AG04450 (cell line): ENCODE measurements around the gene MYBL2. TPM values are rescaled to one million over a fixed set of nuclear protein-coding genes. Genes with fewer than 3 reads are reported as not detected.

Experiments
- CTCF ChIA-PET: fragments of 300-600, 350-600 bp; formaldehyde crosslinking; extraction: SDS; loops from one replicate; lab custom pipeline; 2022; ENCODE audit warnings: antibody characterized with exemption, inconsistent platforms; lab: Charles Lee
- POLR2A ChIA-PET: fragments of 350-600 bp; formaldehyde crosslinking; extraction: SDS; loops from one replicate; lab custom pipeline; 2021; ENCODE audit warnings: antibody characterized with exemption, inconsistent platforms; lab: Yijun Ruan, JAX
- DNase-seq: peaks from one replicate; pipeline ENCODE4 v3.0.0-alpha.2; 2011; ENCODE audit warnings: low read depth, low spot score
- H3K27ac ChIP-seq: one replicate; pipeline ENCODE4 v1.5.1; 2012; ENCODE audit warnings: low read depth, low read length, control low read depth
- H3K27me3 ChIP-seq: one replicate; pipeline ENCODE4 v1.6.0; 2012; ENCODE audit warnings: low read length; ENCODE audit not compliant: control insufficient read depth, insufficient read depth
- H3K4me3 ChIP-seq: 2 replicates; pipeline ENCODE4 v1.5.1; 2011; ENCODE audit warnings: mild to moderate bottlenecking, low read depth, low read length, control low read depth
- H3K9me3 ChIP-seq: 2 replicates; pipeline ENCODE4 v1.5.1; 2012; ENCODE audit warnings: low read length; ENCODE audit not compliant: control insufficient read depth, insufficient read depth
- polyA plus RNA-seq: library from polyadenylated mRNA; depleted of rRNA; stranded (reverse); fragments of >200 nt; gene quantifications from 2 replicates; pipeline ENCODE4 v1.2.3, GENCODE V29; 2011
- TF ChIP-seq, protein P1 (sequence below): IDR thresholded peaks from 2 replicates; pipeline ENCODE4 v1.5.1; 2011; ENCODE audit warnings: low read depth, low read length, control low read depth, inconsistent platforms

Gene MYBL2
- polyA plus RNA-seq, 1 experiment: 1.7 TPM

DNA sequence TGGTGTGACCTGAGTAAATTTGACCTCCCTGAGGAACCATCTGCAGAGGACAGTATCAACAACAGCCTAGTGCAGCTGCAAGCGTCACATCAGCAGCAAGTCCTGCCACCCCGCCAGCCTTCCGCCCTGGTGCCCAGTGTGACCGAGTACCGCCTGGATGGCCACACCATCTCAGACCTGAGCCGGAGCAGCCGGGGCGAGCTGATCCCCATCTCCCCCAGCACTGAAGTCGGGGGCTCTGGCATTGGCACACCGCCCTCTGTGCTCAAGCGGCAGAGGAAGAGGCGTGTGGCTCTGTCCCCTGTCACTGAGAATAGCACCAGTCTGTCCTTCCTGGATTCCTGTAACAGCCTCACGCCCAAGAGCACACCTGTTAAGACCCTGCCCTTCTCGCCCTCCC is 35.6 kb downstream of the MYBL2 start:
- POLR2A ChIA-PET: no interaction called here

DNA sequence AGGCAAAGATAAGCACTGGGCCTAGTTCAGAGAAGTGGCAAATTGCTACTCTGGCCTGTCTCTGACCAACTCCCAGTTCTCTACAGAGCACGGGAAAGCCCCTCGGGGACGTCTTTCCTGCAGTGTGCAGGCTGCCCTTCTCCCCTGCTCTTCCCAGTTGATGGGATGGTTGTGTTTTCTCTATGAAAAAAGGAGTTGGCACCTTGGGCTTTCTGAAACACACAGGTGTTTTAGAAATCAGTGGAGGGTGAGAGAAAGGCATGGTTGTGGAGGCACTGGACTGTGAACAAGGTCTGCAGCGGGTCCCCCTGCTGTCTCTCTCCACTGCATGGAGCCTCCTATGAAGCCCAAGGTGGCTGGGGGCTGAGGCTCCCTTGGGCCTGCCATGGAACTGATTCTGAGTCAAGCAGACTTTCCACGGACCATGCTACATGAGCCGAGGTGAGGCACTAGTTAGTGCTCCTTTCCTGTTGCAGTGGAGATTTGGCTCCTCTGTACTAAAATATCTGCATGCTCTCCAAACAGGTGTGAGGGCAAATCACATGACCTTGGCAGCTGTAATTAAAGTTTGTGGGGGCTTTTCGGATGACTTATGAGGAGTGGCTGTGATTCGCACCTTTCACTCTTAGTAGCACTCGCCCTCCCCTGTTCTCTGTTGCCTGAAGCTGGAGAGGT is 43.6 kb downstream of the MYBL2 start:
- no peak overlapping the region for H3K4me3 ChIP-seq
- TF ChIP-seq, protein P1, sequence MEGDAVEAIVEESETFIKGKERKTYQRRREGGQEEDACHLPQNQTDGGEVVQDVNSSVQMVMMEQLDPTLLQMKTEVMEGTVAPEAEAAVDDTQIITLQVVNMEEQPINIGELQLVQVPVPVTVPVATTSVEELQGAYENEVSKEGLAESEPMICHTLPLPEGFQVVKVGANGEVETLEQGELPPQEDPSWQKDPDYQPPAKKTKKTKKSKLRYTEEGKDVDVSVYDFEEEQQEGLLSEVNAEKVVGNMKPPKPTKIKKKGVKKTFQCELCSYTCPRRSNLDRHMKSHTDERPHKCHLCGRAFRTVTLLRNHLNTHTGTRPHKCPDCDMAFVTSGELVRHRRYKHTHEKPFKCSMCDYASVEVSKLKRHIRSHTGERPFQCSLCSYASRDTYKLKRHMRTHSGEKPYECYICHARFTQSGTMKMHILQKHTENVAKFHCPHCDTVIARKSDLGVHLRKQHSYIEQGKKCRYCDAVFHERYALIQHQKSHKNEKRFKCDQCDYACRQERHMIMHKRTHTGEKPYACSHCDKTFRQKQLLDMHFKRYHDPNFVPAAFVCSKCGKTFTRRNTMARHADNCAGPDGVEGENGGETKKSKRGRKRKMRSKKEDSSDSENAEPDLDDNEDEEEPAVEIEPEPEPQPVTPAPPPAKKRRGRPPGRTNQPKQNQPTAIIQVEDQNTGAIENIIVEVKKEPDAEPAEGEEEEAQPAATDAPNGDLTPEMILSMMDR: no peak
- ChIA-PET POLR2A (no interaction called here), CTCF (no interaction called here)
- H3K27me3 ChIP-seq: no peaks in the 10 kb centered on the region
- H3K9me3 ChIP-seq: no peaks in the 10 kb centered on the region
- H3K27ac ChIP-seq: no peak overlapping the region
- no peak for DNase-seq

More for the DNA sequence above, 35.6 kb downstream of the MYBL2 start:
- no peak overlapping the region for H3K4me3 ChIP-seq
- no peaks in the 10 kb centered on the region for H3K9me3 ChIP-seq
- TF ChIP-seq, protein P1: no peak
- H3K27ac ChIP-seq: no peak overlapping the region
- CTCF ChIA-PET: no interaction called here
- H3K27me3 ChIP-seq: no peaks in the 10 kb centered on the region
- DNase-seq: no peak

DNA sequence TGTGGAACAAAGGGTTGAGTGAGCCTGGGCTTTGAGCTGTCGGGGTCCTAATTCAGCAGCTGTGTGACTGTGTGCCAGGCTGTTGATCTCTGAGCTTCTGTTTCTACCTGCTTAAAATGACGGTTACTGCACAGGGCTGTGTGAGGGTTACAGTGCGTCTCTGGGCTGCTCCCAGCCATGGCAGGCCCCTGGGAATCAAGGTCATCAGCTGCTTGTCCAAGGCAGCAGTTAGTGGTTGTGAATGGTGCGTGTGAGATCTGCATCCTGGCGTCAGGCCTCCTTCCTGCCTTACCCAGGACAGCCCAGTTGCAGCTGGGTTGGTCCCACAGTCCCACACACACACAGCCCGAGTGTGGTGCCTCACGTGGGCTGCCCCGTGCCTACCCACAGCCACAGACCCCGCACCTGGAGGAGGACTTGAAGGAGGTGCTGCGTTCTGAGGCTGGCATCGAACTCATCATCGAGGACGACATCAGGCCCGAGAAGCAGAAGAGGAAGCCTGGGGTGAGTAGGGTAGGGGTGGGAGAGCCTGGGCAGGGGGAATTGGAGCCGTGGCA is 44.3 kb downstream of the MYBL2 start:
- Histone ChIP-seq H3K4me3 (no peak overlapping the region), H3K27ac (no peak overlapping the region), H3K9me3 (no peaks in the 10 kb centered on the region), H3K27me3 (no peaks in the 10 kb centered on the region)
- CTCF ChIA-PET: no interaction called here
- no peak for DNase-seq
- TF ChIP-seq, protein P1: no peak
- POLR2A ChIA-PET: no interaction called here

DNA sequence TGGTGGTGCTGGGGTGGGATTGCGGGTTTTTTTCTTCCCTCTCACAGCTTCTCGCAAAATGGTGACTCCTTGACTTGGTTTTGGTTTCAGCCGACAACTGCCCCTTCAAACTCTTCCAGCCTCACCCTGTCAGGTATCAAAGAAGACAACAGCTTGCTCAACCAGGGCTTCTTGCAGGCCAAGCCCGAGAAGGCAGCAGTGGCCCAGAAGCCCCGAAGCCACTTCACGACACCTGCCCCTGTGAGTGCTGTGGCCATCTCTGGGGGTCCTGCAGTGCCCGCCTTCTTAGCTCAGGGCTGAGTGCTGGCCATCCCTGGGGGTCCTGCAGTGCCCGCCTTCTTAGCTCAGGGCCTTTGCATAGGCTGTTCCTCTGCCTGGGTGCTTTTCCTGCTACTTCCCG is 48.1 kb downstream of the MYBL2 start:
- ChIA-PET POLR2A (no interaction called here), CTCF (no interaction called here)
- no peak overlapping the region for H3K27ac ChIP-seq
- no peak overlapping the region for H3K4me3 ChIP-seq
- DNase-seq: no peak
- H3K9me3 ChIP-seq: peaks cover 4% of the 10 kb centered on the region; the same call in 1 of the 2 replicates
- H3K27me3 ChIP-seq: no peaks in the 10 kb centered on the region
- TF ChIP-seq, protein P1: no peak

DNA sequence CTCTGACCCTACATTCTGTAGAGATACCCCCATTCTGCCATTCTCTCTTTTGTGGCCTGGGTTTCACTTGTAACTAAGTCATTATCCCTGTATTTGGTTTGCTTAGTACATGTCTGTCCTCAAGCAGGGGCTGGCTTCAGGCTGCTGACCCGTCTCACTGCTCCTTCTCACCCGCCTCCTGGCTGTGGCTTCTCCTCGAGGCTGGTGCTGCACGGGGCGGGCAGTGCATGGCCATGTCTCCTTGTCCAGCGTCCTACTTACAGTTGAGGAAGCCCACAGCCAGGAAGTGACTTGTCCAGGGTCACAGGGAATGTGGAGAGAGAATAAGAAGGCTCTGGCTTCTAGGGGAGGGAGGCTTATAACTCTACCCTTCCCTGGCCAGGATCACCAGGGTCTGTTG is 48.6 kb downstream of the MYBL2 start:
- Histone ChIP-seq H3K27ac (no peak overlapping the region), H3K9me3 (peaks cover 4% of the 10 kb centered on the region; the same call in 1 of the 2 replicates), H3K4me3 (no peak overlapping the region), H3K27me3 (no peaks in the 10 kb centered on the region)
- no peak for DNase-seq
- ChIA-PET CTCF (no interaction called here), POLR2A (no interaction called here)
- TF ChIP-seq, protein P1: no peak
